ENCODE results near the gene SELENBP1. TPM values are rescaled to one million over a fixed set of nuclear protein-coding genes. Genes with fewer than 3 reads are reported as not detected.

The SELENBP1 gene
- total and polyA plus RNA-seq, 9 of the 15 experiments (the other 6 are each of a cell fraction or from before 2014, with no cell fraction given) = 25.8 to 81.2 (median 47.1) TPM

DNA sequence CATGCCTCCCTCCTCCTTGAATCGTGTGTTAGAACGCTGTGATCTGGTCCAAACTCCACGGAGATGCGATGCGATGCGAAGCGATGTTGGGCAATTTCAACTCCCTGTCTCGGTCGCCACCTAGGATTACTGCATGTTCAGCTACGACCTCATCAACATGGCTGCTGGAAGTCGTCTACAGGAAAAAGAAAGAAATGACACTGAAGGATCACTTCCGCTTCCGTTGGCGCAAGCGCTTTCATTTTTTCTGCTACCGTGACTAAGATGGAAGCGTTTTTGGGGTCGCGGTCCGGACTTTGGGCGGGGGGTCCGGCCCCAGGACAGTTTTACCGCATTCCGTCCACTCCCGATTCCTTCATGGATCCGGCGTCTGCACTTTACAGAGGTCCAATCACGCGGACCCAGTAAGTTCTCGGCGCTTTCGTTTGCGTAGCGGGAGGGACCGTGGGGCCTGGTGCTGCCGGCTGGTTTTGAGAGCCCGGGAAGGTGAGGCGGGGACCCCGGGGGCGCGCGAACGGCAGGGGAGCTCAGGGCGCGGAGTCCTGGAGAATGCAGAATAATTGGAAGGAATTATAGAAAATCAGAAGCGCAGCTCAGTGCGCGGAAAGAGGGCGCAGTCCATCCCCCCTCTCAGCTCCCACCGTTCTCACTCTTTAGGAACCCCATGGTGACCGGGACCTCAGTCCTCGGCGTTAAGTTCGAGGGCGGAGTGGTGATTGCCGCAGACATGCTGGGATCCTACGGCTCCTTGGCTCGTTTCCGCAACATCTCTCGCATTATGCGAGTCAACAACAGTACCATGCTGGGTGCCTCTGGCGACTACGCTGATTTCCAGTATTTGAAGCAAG is 27.0 kb upstream of the SELENBP1 start, which contains the start of gene PSMB4 (continued):
- TF ChIP-seq U2AF1 (optimal IDR thresholded peaks at IDR 0.05; ENCODE audit: low read depth, low read length) (no peak), ZBTB1 (CRISPR knock-in tag; IDR thresholded peaks at IDR 0.05; ENCODE audit: borderline replicate concordance, low read depth) (no peak), HDAC6 (IDR thresholded peaks at IDR 0.05; ENCODE audit: low read depth, low read length) (no peak), ZC3H4 (CRISPR knock-in tag; IDR thresholded peaks at IDR 0.05; ENCODE audit: borderline replicate concordance) (no peak), ZNF644 (tag; IDR thresholded peaks at IDR 0.05; ENCODE audit: low read depth) (peak; percentile 60; the same call in 1 of the 2 replicates), CBX5 (IDR thresholded peaks at IDR 0.05; ENCODE audit: borderline replicate concordance, low read depth) (no peak), ZBTB7A (IDR thresholded peaks at IDR 0.05; ENCODE audit: borderline replicate concordance, control insufficient read depth, low read depth, low read length) (peak; percentile 78; the same call in 1 of the 2 replicates), RUNX1 (IDR thresholded peaks at IDR 0.05; ENCODE audit: low read depth) (0 out of 2 replicates have a peak, but pooled peaks have one; percentile 35), ASH1L (IDR thresholded peaks at IDR 0.05; ENCODE audit: borderline replicate concordance, low read depth, partially characterized antibody) (peak; percentile 29), ERF (CRISPR knock-in tag; IDR thresholded peaks at IDR 0.05) (no peak), KLF1 (tag; IDR thresholded peaks at IDR 0.05) (no peak), HEY1 (CRISPR knock-in tag; IDR thresholded peaks at IDR 0.05; ENCODE audit: borderline replicate concordance) (no peak), CBFB (CRISPR knock-in tag; IDR thresholded peaks at IDR 0.05) (0 out of 2 replicates have a peak, but pooled peaks have one; percentile 50), TAF7 (tag; IDR thresholded peaks at IDR 0.05) (peak; percentile 74), PTTG1 (tag; IDR thresholded peaks at IDR 0.05; ENCODE audit: low read depth) (no peak), ZNF384 (IDR thresholded peaks at IDR 0.05; ENCODE audit: low read depth, low read length) (peak; percentile 82), NBN (IDR thresholded peaks at IDR 0.05; ENCODE audit: low read depth) (0 out of 2 replicates have a peak, but pooled peaks have one; percentile 54)
- TF ChIP-seq, protein P1, sequence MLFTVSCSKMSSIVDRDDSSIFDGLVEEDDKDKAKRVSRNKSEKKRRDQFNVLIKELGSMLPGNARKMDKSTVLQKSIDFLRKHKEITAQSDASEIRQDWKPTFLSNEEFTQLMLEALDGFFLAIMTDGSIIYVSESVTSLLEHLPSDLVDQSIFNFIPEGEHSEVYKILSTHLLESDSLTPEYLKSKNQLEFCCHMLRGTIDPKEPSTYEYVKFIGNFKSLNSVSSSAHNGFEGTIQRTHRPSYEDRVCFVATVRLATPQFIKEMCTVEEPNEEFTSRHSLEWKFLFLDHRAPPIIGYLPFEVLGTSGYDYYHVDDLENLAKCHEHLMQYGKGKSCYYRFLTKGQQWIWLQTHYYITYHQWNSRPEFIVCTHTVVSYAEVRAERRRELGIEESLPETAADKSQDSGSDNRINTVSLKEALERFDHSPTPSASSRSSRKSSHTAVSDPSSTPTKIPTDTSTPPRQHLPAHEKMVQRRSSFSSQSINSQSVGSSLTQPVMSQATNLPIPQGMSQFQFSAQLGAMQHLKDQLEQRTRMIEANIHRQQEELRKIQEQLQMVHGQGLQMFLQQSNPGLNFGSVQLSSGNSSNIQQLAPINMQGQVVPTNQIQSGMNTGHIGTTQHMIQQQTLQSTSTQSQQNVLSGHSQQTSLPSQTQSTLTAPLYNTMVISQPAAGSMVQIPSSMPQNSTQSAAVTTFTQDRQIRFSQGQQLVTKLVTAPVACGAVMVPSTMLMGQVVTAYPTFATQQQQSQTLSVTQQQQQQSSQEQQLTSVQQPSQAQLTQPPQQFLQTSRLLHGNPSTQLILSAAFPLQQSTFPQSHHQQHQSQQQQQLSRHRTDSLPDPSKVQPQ (CRISPR knock-in tag; IDR thresholded peaks at IDR 0.05; ENCODE audit: borderline replicate concordance) = no peak
- TF ChIP-seq, protein P2, sequence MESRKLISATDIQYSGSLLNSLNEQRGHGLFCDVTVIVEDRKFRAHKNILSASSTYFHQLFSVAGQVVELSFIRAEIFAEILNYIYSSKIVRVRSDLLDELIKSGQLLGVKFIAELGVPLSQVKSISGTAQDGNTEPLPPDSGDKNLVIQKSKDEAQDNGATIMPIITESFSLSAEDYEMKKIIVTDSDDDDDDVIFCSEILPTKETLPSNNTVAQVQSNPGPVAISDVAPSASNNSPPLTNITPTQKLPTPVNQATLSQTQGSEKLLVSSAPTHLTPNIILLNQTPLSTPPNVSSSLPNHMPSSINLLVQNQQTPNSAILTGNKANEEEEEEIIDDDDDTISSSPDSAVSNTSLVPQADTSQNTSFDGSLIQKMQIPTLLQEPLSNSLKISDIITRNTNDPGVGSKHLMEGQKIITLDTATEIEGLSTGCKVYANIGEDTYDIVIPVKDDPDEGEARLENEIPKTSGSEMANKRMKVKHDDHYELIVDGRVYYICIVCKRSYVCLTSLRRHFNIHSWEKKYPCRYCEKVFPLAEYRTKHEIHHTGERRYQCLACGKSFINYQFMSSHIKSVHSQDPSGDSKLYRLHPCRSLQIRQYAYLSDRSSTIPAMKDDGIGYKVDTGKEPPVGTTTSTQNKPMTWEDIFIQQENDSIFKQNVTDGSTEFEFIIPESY (CRISPR knock-in tag; IDR thresholded peaks at IDR 0.05) = no peak
- TF ChIP-seq, protein P3, sequence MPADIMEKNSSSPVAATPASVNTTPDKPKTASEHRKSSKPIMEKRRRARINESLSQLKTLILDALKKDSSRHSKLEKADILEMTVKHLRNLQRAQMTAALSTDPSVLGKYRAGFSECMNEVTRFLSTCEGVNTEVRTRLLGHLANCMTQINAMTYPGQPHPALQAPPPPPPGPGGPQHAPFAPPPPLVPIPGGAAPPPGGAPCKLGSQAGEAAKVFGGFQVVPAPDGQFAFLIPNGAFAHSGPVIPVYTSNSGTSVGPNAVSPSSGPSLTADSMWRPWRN (IDR thresholded peaks at IDR 0.05; ENCODE audit: low read depth) = 0 out of 2 replicates have a peak, but pooled peaks have one; percentile 18
- TF ChIP-seq, protein P4, sequence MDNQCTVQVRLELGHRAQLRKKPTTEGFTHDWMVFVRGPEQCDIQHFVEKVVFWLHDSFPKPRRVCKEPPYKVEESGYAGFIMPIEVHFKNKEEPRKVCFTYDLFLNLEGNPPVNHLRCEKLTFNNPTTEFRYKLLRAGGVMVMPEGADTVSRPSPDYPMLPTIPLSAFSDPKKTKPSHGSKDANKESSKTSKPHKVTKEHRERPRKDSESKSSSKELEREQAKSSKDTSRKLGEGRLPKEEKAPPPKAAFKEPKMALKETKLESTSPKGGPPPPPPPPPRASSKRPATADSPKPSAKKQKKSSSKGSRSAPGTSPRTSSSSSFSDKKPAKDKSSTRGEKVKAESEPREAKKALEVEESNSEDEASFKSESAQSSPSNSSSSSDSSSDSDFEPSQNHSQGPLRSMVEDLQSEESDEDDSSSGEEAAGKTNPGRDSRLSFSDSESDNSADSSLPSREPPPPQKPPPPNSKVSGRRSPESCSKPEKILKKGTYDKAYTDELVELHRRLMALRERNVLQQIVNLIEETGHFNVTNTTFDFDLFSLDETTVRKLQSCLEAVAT (IDR thresholded peaks at IDR 0.05) = no peak
